Fibroblast of lung (primary cell): Measurements from ENCODE around the gene SCN1B.

Source experiments
- EZH2 ChIP-seq: IDR thresholded peaks from 2 replicates; pipeline ENCODE4 v1.5.1; 2012; ENCODE audit warnings: low read length, control low read depth, mild to moderate bottlenecking; ENCODE audit errors: missing control alignments
- TF ChIP-seq, protein P1 (sequence below), 2 donors: IDR thresholded peaks in 1 of 2; conservative IDR thresholded peaks in 1 of 2; 1 replicate in 1 of 2; 2 replicates in 1 of 2; pipeline ENCODE4 v1.5.1; 2011 to 2012; ENCODE audit warnings: low read length in 2 of 2, control low read depth in 1 of 2, inconsistent platforms in 1 of 2, low read depth in 1 of 2, mild to moderate bottlenecking in 1 of 2

DNA sequence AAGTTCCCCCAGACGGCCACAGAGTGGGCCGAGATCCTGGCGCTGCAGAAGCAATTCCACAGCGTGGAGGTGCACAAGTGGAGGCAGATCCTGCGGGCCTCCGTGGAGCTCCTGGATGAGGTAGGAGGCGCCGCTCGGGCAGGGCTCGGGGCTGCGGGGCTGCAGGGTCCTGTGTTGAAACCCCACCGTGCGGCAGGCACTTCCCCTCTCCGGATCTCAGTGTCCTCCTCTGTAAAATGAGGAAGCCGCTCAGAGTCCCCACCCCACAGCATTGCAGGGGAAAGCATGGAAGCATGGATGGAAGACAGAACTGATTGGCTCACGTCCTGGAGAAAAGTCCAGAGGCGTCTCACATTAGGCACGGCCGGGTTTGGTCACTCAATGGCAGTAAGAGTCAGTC is 6.8 kb upstream of the SCN1B start:
- TF ChIP-seq, protein P1, sequence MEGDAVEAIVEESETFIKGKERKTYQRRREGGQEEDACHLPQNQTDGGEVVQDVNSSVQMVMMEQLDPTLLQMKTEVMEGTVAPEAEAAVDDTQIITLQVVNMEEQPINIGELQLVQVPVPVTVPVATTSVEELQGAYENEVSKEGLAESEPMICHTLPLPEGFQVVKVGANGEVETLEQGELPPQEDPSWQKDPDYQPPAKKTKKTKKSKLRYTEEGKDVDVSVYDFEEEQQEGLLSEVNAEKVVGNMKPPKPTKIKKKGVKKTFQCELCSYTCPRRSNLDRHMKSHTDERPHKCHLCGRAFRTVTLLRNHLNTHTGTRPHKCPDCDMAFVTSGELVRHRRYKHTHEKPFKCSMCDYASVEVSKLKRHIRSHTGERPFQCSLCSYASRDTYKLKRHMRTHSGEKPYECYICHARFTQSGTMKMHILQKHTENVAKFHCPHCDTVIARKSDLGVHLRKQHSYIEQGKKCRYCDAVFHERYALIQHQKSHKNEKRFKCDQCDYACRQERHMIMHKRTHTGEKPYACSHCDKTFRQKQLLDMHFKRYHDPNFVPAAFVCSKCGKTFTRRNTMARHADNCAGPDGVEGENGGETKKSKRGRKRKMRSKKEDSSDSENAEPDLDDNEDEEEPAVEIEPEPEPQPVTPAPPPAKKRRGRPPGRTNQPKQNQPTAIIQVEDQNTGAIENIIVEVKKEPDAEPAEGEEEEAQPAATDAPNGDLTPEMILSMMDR (conservative IDR thresholded peaks at IDR 0.05 in 1 of 2, IDR thresholded peaks at IDR 0.05 in 1 of 2; ENCODE audit: low read depth in 1 of 2, low read length in 2 of 2): no peak
- no peak for TF ChIP-seq EZH2
